OCI-LY1 (cell line): ENCODE measurements around the gene ICE2.

ENCODE experiments used
- H2AFZ ChIP-seq: fragments of 200-600 bp; sonication (generic), shearing (Covaris generic); 2 replicates; pipeline ENCODE4 v1.6.0; 2014; ENCODE audit warnings: antibody characterized with exemption, mild to moderate bottlenecking, low read length
- H3F3A ChIP-seq: fragments of 200-600 bp; sonication (generic), shearing (Covaris generic); 2 replicates; pipeline ENCODE4 v1.6.0; 2014; ENCODE audit warnings: mild to moderate bottlenecking, antibody characterized with exemption, low read length, moderate library complexity; ENCODE audit not compliant: insufficient read depth
- H3K27ac ChIP-seq: fragments of 200-600 bp; sonication (generic); 2 replicates; pipeline ENCODE4 v1.5.1; 2014; ENCODE audit warnings: low read length, mixed run types, mild to moderate bottlenecking, low read depth; ENCODE audit not compliant: poor library complexity, severe bottlenecking
- H3K27me3 ChIP-seq: fragments of 200-600 bp; sonication (generic); 2 replicates; pipeline ENCODE4 v1.6.0; 2014; ENCODE audit warnings: antibody characterized with exemption, mild to moderate bottlenecking, low read length, moderate library complexity; ENCODE audit not compliant: insufficient read depth
- H3K36me3 ChIP-seq: fragments of 200-600 bp; sonication (generic); 2 replicates; pipeline ENCODE4 v1.6.1; 2014; ENCODE audit warnings: mild to moderate bottlenecking, antibody characterized with exemption, low read length, moderate library complexity, mixed read lengths; ENCODE audit not compliant: insufficient read depth
- H3K4me1 ChIP-seq: fragments of 200-600 bp; sonication (generic); 2 replicates; pipeline ENCODE4 v1.5.1; 2014; ENCODE audit warnings: mild to moderate bottlenecking, low read length, moderate library complexity; ENCODE audit not compliant: insufficient read depth, severe bottlenecking
- H3K4me2 ChIP-seq: fragments of 200-600 bp; sonication (generic), shearing (Covaris generic); 2 replicates; pipeline ENCODE4 v1.6.1; 2014; ENCODE audit warnings: low read length
- H3K4me3 ChIP-seq: fragments of 200-600 bp; sonication (generic); 2 replicates; pipeline ENCODE4 v1.5.1; 2014; ENCODE audit warnings: low read length, low read depth, mild to moderate bottlenecking, mixed read lengths; ENCODE audit not compliant: poor library complexity, severe bottlenecking
- H3K79me2 ChIP-seq: fragments of 200-600 bp; shearing (Covaris generic); 2 replicates; pipeline ENCODE4 v1.6.1; 2016; ENCODE audit warnings: mixed run types, low read length, mixed read lengths; ENCODE audit not compliant: insufficient read depth
- H3K9ac ChIP-seq: fragments of 200-600 bp; sonication (generic), shearing (Covaris generic); 2 replicates; pipeline ENCODE4 v1.6.1; 2014; ENCODE audit warnings: mild to moderate bottlenecking, low read length, mixed read lengths
- H3K9me2 ChIP-seq: fragments of 200-600 bp; sonication (generic), shearing (Covaris generic); 2 replicates; pipeline ENCODE4 v1.6.1; 2014; ENCODE audit warnings: low read depth, mild to moderate bottlenecking, low read length, mixed read lengths
- H3K9me3 ChIP-seq: fragments of 200-600 bp; shearing (Covaris generic); 2 replicates; pipeline ENCODE4 v1.6.1; 2014; ENCODE audit warnings: low read length, mixed read lengths
- H4K20me1 ChIP-seq: fragments of 200-600 bp; sonication (generic), shearing (Covaris generic); 2 replicates; pipeline ENCODE4 v1.6.0; 2016; ENCODE audit warnings: mild to moderate bottlenecking, low read length; ENCODE audit not compliant: insufficient read depth
- EZH2 ChIP-seq: fragments of 200-600 bp; sonication (generic), shearing (Covaris generic); IDR thresholded peaks from 2 replicates; pipeline ENCODE4 v1.8.0; 2017; ENCODE audit warnings: borderline replicate concordance, mixed run types, mild to moderate bottlenecking, antibody characterized with exemption, low read length, moderate library complexity, mixed read lengths
- TF ChIP-seq, protein P1 (sequence below): fragments of 200-600 bp; sonication (generic), shearing (Covaris generic); IDR thresholded peaks from 2 replicates; pipeline ENCODE4 v1.5.1; 2017; ENCODE audit warnings: mild to moderate bottlenecking, antibody characterized with exemption, low read length, moderate library complexity, mixed read lengths

Gene ICE2

DNA sequence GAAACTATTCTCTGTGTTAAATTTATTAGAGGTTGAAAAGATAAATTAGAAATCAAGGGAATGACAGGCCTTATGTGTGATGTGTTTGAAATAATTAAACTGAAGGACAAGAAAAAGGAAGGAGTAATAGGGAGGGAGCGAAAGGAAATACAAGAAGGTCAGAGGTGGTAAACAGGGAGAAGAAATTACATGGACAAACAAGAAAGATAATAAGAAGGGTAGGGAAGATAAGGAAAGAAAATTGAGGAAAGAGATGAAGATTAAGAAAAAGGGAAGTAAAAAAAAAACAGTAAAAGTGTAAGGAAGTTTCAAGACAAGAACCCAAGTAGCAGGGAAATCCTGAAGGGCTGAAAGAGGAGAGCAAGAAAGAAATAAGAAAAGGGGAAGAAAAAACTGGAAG, 54.9 kb downstream of the ICE2 start:
- Histone ChIP-seq H2AFZ (no peak overlapping the region), H3K4me2 (no peak overlapping the region), H4K20me1 (no peaks in the 10 kb centered on the region), H3K4me3 (no peak overlapping the region), H3K4me1 (no peaks in the 10 kb centered on the region), H3K9ac (no peak overlapping the region), H3K36me3 (peaks cover 35% of the 10 kb centered on the region; the same call in 1 of the 2 replicates), H3K9me3 (no peaks in the 10 kb centered on the region), H3K9me2 (no peaks in the 10 kb centered on the region), H3F3A (no peaks in the 10 kb centered on the region), H3K27ac (no peak overlapping the region), H3K27me3 (no peaks in the 10 kb centered on the region), H3K79me2 (no peaks in the 10 kb centered on the region)
- TF ChIP-seq, protein P1, sequence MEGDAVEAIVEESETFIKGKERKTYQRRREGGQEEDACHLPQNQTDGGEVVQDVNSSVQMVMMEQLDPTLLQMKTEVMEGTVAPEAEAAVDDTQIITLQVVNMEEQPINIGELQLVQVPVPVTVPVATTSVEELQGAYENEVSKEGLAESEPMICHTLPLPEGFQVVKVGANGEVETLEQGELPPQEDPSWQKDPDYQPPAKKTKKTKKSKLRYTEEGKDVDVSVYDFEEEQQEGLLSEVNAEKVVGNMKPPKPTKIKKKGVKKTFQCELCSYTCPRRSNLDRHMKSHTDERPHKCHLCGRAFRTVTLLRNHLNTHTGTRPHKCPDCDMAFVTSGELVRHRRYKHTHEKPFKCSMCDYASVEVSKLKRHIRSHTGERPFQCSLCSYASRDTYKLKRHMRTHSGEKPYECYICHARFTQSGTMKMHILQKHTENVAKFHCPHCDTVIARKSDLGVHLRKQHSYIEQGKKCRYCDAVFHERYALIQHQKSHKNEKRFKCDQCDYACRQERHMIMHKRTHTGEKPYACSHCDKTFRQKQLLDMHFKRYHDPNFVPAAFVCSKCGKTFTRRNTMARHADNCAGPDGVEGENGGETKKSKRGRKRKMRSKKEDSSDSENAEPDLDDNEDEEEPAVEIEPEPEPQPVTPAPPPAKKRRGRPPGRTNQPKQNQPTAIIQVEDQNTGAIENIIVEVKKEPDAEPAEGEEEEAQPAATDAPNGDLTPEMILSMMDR: no peak
- TF ChIP-seq EZH2: no peak

DNA sequence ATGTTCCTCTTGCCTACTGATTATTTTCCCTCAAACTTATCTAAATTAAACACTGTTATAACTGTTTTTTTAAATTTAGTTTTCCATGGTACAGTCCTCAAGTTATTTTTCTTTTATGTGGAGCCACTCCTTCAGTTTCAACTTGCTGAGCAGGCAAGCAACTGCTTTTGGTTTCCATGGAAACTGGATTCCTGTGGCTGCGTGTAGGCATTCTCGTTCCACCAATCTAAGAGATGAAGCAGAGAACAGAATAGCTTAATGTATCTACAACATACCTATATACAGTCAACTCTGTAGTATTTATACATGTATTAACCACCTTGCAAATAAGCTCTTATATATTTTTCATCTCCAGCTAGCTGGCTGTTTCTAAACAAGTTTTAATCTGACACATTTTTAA, 55.4 kb downstream of the ICE2 start:
- Histone ChIP-seq H3K79me2 (no peaks in the 10 kb centered on the region), H3K4me2 (no peak overlapping the region), H3K4me3 (no peak overlapping the region), H3K4me1 (no peaks in the 10 kb centered on the region), H3K27me3 (no peaks in the 10 kb centered on the region), H3F3A (no peaks in the 10 kb centered on the region), H3K36me3 (peaks cover 32% of the 10 kb centered on the region; the same call in 1 of the 2 replicates), H3K9me3 (no peaks in the 10 kb centered on the region), H3K9ac (no peak overlapping the region), H3K9me2 (no peaks in the 10 kb centered on the region), H3K27ac (no peak overlapping the region), H2AFZ (no peak overlapping the region), H4K20me1 (no peaks in the 10 kb centered on the region)
- TF ChIP-seq, protein P1: no peak
- TF ChIP-seq EZH2: no peak

DNA sequence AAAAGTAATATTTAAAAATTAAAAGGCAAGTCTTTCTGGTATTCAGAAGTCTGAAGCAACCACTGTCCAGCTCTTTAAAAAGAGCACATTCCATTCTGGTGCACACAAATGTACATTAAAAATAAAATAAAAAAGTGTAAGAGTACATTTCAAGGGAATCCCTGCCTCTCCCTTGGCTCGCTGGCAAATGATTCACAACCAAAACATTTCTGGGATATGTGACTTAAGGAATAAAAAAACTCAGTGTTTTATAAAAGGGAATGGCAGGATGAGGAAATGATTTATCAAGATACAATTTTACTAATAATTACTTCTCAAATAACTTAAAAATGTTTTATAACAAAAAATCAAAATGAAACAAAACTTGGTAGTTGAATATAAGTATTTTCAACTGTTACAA, 57.4 kb downstream of the ICE2 start:
- H3K4me1 ChIP-seq: no peaks in the 10 kb centered on the region
- H3K4me2 ChIP-seq: no peak overlapping the region
- no peak overlapping the region for H3K9ac ChIP-seq
- H3K4me3 ChIP-seq: no peak overlapping the region
- H3K27ac ChIP-seq: no peak overlapping the region
- no peaks in the 10 kb centered on the region for H4K20me1 ChIP-seq
- H3K9me3 ChIP-seq: no peaks in the 10 kb centered on the region
- TF ChIP-seq EZH2: no peak
- TF ChIP-seq, protein P1: no peak
- H3K79me2 ChIP-seq: no peaks in the 10 kb centered on the region
- H3K36me3 ChIP-seq: peaks cover 14% of the 10 kb centered on the region; the same call in 1 of the 2 replicates
- no peaks in the 10 kb centered on the region for H3K27me3 ChIP-seq
- H2AFZ ChIP-seq: no peak overlapping the region
- no peaks in the 10 kb centered on the region for H3K9me2 ChIP-seq
- no peaks in the 10 kb centered on the region for H3F3A ChIP-seq
